ENCODE data around the gene C5orf22.
A peak's percentile ranks its signal among the peaks of the same experiment; 100 is the strongest.
"Not testable (repeated sequence)": the region's sequence is repeated elsewhere in the genome, so short reads cannot be mapped to it uniquely, and the experiment has no call there.

The C5orf22 gene

GRCh38 chr5:31554552-31554951 lies 22.5 kb downstream of the C5orf22 start:
- DNase-seq, result no peak

- DNase-seq, result no peak
Observed at GRCh38 chr5:31556461-31556860, 24.4 kb downstream of the C5orf22 start.

- no peak for DNase-seq
Observed at GRCh38 chr5:31559942-31560341, 27.8 kb downstream of the C5orf22 start.

- DNase-seq, result no peak
Observed at GRCh38 chr5:31561946-31562345, 29.8 kb downstream of the C5orf22 start.

GRCh38 chr5:31563216-31563615 lies 31.1 kb downstream of the C5orf22 start:
- DNase-seq, result no peak

- DNase-seq, result not testable (repeated sequence)
Observed at GRCh38 chr5:31566362-31566761, 34.3 kb downstream of the C5orf22 start.

GRCh38 chr5:31568302-31568835 lies 36.3 kb downstream of the C5orf22 start:
- DNase-seq, result no peak

- DNase-seq, result no peak
Observed at GRCh38 chr5:31569068-31569467, 37.0 kb downstream of the C5orf22 start.

- no peak for DNase-seq
Observed at GRCh38 chr5:31573494-31574142, 41.5 kb downstream of the C5orf22 start.

- DNase-seq, result no peak
Observed at GRCh38 chr5:31574772-31575171, 42.7 kb downstream of the C5orf22 start.

GRCh38 chr5:31577438-31577837 lies 45.3 kb downstream of the C5orf22 start:
- DNase-seq, result no peak

- DNase-seq, result no peak
Observed at GRCh38 chr5:31579558-31579957, 47.5 kb downstream of the C5orf22 start.

GRCh38 chr5:31581498-31582099 lies 49.5 kb downstream of the C5orf22 start:
- DNase-seq, result peak; percentile 23

- DNase-seq, result no peak
Observed at GRCh38 chr5:31583129-31583528, 51.0 kb downstream of the C5orf22 start.

GRCh38 chr5:31585166-31585894 lies 53.2 kb downstream of the C5orf22 start:
- DNase-seq, result no peak

- no peak for DNase-seq
Observed at GRCh38 chr5:31585895-31586270, 53.8 kb downstream of the C5orf22 start.

GRCh38 chr5:31587546-31587945 lies 55.4 kb downstream of the C5orf22 start:
- no peak for DNase-seq

- DNase-seq, result no peak
Observed at GRCh38 chr5:31593665-31594064, 61.6 kb downstream of the C5orf22 start.

- DNase-seq, result no peak
Observed at GRCh38 chr5:31596354-31596753, 64.3 kb downstream of the C5orf22 start.

GRCh38 chr5:31598640-31599611 lies 66.8 kb downstream of the C5orf22 start:
- no peak for DNase-seq

GRCh38 chr5:31602305-31602704 lies 70.2 kb downstream of the C5orf22 start:
- DNase-seq, result not testable (repeated sequence)

- no peak for DNase-seq
Observed at GRCh38 chr5:31604240-31604639, 72.1 kb downstream of the C5orf22 start.

- DNase-seq, result no peak
Observed at GRCh38 chr5:31604644-31605043, 72.5 kb downstream of the C5orf22 start.
